ENCODE measurements around the gene ISG20L2.

DNA sequence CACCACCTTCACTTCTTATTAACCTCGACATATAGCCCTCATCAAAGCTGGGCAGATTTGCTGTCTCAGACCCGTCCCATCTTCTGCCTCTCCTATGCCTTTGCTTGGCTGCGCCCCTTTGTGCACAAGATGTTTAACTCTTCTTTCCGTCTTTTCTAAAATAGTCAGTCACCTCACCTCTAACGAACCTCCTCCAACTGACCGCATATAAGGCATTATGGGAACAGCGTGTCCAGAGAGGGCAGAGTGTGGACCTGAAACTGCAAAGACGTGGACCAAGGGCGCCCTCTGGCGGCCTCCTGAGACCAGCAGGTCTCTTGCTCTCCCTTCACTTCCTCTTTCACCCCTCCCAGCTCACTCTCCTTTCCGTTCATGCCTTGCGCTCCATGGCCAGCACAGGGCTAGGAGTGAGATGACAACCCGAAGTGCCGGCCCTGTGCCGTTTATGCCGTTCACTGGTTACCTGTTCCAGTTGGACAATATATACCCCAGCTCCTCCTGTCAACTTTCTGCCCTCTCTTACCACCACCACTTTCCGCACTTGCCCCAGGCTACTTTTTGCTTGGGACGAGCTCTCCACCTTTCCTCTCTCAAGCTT is 2.8 kb downstream of the ISG20L2 start:
- TF ChIP-seq, protein P1, sequence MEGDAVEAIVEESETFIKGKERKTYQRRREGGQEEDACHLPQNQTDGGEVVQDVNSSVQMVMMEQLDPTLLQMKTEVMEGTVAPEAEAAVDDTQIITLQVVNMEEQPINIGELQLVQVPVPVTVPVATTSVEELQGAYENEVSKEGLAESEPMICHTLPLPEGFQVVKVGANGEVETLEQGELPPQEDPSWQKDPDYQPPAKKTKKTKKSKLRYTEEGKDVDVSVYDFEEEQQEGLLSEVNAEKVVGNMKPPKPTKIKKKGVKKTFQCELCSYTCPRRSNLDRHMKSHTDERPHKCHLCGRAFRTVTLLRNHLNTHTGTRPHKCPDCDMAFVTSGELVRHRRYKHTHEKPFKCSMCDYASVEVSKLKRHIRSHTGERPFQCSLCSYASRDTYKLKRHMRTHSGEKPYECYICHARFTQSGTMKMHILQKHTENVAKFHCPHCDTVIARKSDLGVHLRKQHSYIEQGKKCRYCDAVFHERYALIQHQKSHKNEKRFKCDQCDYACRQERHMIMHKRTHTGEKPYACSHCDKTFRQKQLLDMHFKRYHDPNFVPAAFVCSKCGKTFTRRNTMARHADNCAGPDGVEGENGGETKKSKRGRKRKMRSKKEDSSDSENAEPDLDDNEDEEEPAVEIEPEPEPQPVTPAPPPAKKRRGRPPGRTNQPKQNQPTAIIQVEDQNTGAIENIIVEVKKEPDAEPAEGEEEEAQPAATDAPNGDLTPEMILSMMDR (IDR thresholded peaks at IDR 0.05; ENCODE audit: low read length): peak; percentile 95
- no peak for TF ChIP-seq EZH2 (IDR thresholded peaks at IDR 0.05; ENCODE audit: borderline replicate concordance, low read length)

Data from OCI-LY1 (cell line).